HepG2 (cell line): ENCODE data around the gene B9D2. TPM values are rescaled to one million over a fixed set of nuclear protein-coding genes. Genes with fewer than 3 reads are reported as not detected.
A peak's percentile ranks its signal among the peaks of the same experiment; 100 is the strongest.

ENCODE experiments used
- BRCA1 ChIP-seq: sonication (generic); formaldehyde crosslinking; IDR thresholded peaks from 2 replicates; pipeline ENCODE4 v1.4.0; 2020; ENCODE audit warnings: missing genetic modification reagents
- CEBPB ChIP-seq: IDR thresholded peaks from 2 replicates; pipeline ENCODE4 v1.6.1; 2011; ENCODE audit warnings: low read depth, low read length, improper control_type of control experiment, borderline replicate concordance
- ELF3 ChIP-seq: IDR thresholded peaks from 2 replicates; pipeline ENCODE4 v1.6.1; 2016; ENCODE audit warnings: missing genetic modification reagents, missing compliant biosample characterization
- ESRRA ChIP-seq: sonication (generic); formaldehyde crosslinking; IDR thresholded peaks from 2 replicates; pipeline ENCODE4 v1.5.1; 2020; ENCODE audit warnings: mild to moderate bottlenecking, low read depth, missing genetic modification reagents
- HOXA5 ChIP-seq: sonication (generic); formaldehyde crosslinking; IDR thresholded peaks from 2 replicates; pipeline ENCODE4 v1.4.0; 2020; ENCODE audit warnings: missing genetic modification reagents
- KMT2A ChIP-seq: sonication (generic); formaldehyde crosslinking; IDR thresholded peaks from 2 replicates; pipeline ENCODE4 v1.4.0; 2020; ENCODE audit warnings: missing genetic modification reagents
- MED13 ChIP-seq: sonication (generic); formaldehyde crosslinking; IDR thresholded peaks from 2 replicates; pipeline ENCODE4 v1.5.0; 2020; ENCODE audit warnings: missing genetic modification reagents
- NFAT5 ChIP-seq: sonication (generic); formaldehyde crosslinking; IDR thresholded peaks from 2 replicates; pipeline ENCODE4 v1.4.0; 2020; ENCODE audit warnings: missing genetic modification reagents
- PLRG1 ChIP-seq: fragments of 450-650 bp; conservative IDR thresholded peaks from 2 replicates; pipeline ENCODE4 v1.6.1; 2016
- RFX1 ChIP-seq: fragments of 450-650 bp; IDR thresholded peaks from 2 replicates; pipeline ENCODE4 v1.6.1; 2017
- ZBTB49 ChIP-seq: sonication (generic); formaldehyde crosslinking; IDR thresholded peaks from 2 replicates; pipeline ENCODE4 v1.4.0; 2020; ENCODE audit warnings: missing genetic modification reagents, borderline replicate concordance
- ZBTB7B ChIP-seq: sonication (generic); formaldehyde crosslinking; IDR thresholded peaks from 2 replicates; pipeline ENCODE4 v1.4.0; 2020; ENCODE audit warnings: missing genetic modification reagents
- ZFP82 ChIP-seq: sonication (generic); formaldehyde crosslinking; IDR thresholded peaks from 2 replicates; pipeline ENCODE4 v1.5.1; 2020; ENCODE audit warnings: mild to moderate bottlenecking, missing genetic modification reagents, borderline replicate concordance
- ZHX1 ChIP-seq: sonication (generic); formaldehyde crosslinking; IDR thresholded peaks from 2 replicates; pipeline ENCODE4 v1.8.1; 2022; ENCODE audit warnings: low read depth, mild to moderate bottlenecking, missing genetic modification reagents
- ZNF205 ChIP-seq: IDR thresholded peaks from 2 replicates; pipeline ENCODE4 v1.6.1; 2018; ENCODE audit warnings: missing biosample characterization, missing genetic modification reagents
- ZNF326 ChIP-seq: sonication (generic); formaldehyde crosslinking; IDR thresholded peaks from 2 replicates; pipeline ENCODE4 v1.4.0; 2020; ENCODE audit warnings: missing genetic modification reagents, borderline replicate concordance
- ZNF512B ChIP-seq: sonication (generic); formaldehyde crosslinking; IDR thresholded peaks from 2 replicates; pipeline ENCODE4 v1.5.1; 2020; ENCODE audit warnings: missing genetic modification reagents, mild to moderate bottlenecking, borderline replicate concordance
- polyA plus RNA-seq, 8 experiments: library from polyadenylated mRNA; depleted of rRNA in 3 of 8; stranded (reverse) in 7 of 8; unstranded in 1 of 8; fragments of >200 nt; fragmentation: Illumina TruSeq in 4 of 8; extraction: Trizol in 4 of 8; gene quantifications; 2 replicates each; pipeline versions ENCODE4 v1.2.1 to v1.2.3, GENCODE V29; 2011 to 2016; ENCODE audit warnings: low read depth in 4 of 8, missing spikeins in 1 of 8, mixed read lengths in 1 of 8; ENCODE audit not compliant: insufficient read depth in 1 of 8
- total RNA-seq, 5 experiments: library from RNA; depleted of rRNA; stranded (reverse); fragments of >200 nt; fragmentation: Illumina TruSeq; extraction: Trizol; gene quantifications; 2 replicates each; pipeline ENCODE4 v1.2.3, GENCODE V29; 2016; ENCODE audit warnings: low read depth in 1 of 5

Gene B9D2
- total and polyA plus RNA-seq, 2 of the 13 experiments (the other 11 are each of a cell fraction or from before 2014, with no cell fraction given): 3.1 to 4.4 TPM

GRCh38 chr19:41363753-41364523, at the start of gene B9D2 (continued):
- TF ChIP-seq ZHX1 (peak; percentile 100), ESRRA (no peak), ZBTB49 (CRISPR knock-in tag) (no peak), BRCA1 (CRISPR knock-in tag) (no peak), ZFP82 (CRISPR knock-in tag) (no peak; the same call in 1 of the 2 replicates), MED13 (CRISPR knock-in tag) (no peak), ZBTB7B (CRISPR knock-in tag) (no peak), ZNF205 (CRISPR knock-in tag) (0 out of 2 replicates have a peak, but pooled peaks have one; percentile 20), RFX1 (peak; percentile 98), CEBPB (no peak), HOXA5 (no peak), ZNF326 (CRISPR knock-in tag) (no peak), ZNF512B (CRISPR knock-in tag) (no peak), NFAT5 (CRISPR knock-in tag) (no peak), KMT2A (no peak), PLRG1 (no peak), ELF3 (CRISPR knock-in tag) (peak; percentile 51; the same call in 1 of the 2 replicates)
